ENCODE data around the gene CUX1. TPM values are rescaled to one million over a fixed set of nuclear protein-coding genes. Genes with fewer than 3 reads are reported as not detected.
"Not testable (repeated sequence)": the region's sequence is repeated elsewhere in the genome, so short reads cannot be mapped to it uniquely, and the experiment has no call there.

Gene CUX1
- total RNA-seq, 1 experiment from 2014 or later: 53.5 TPM

GRCh38 chr7:102328863-102329262, 511.4 kb downstream of the CUX1 start:
- not testable (repeated sequence) for H3K9me3 ChIP-seq (ENCODE audit: control insufficient read depth, low read depth, low read length); H3K14ac ChIP-seq (ENCODE audit: insufficient read depth, low read length); H3K56ac ChIP-seq (ENCODE audit: insufficient read length, low read depth, low read length); H2AK5ac ChIP-seq (ENCODE audit: insufficient read length, low read length); H4K5ac ChIP-seq (ENCODE audit: insufficient read length, low read depth, low read length); H3K18ac ChIP-seq (ENCODE audit: insufficient read length, low read depth, low read length); H3K36me3 Mint-ChIP-seq (ENCODE audit: insufficient read depth in 1 of 3, low read depth in 3 of 3); H3K23me2 ChIP-seq (ENCODE audit: insufficient read length, low read depth, low read length, poor library complexity, severe bottlenecking); H2BK20ac ChIP-seq (ENCODE audit: low read depth, low read length, poor library complexity, severe bottlenecking); H2AFZ ChIP-seq (ENCODE audit: low read length); H2BK12ac ChIP-seq (ENCODE audit: insufficient read length, low read depth, low read length); H3K9ac ChIP-seq (ENCODE audit: extremely low read depth, insufficient read length, low read length); H3K4ac ChIP-seq (ENCODE audit: low read depth, low read length); H2BK15ac ChIP-seq (ENCODE audit: low read depth, low read length); H3K27me3 ChIP-seq (ENCODE audit: insufficient read depth, low read length); DNase-seq; H3K9me3 Mint-ChIP-seq; H3K4me3 Mint-ChIP-seq; H3T11ph ChIP-seq (ENCODE audit: low read length); H3K4me1 ChIP-seq (ENCODE audit: insufficient read depth, low read length); H3K79me2 ChIP-seq (ENCODE audit: insufficient read depth, low read length); H3K4me2 ChIP-seq (ENCODE audit: insufficient read depth, insufficient read length, low read length); H2BK120ac ChIP-seq (ENCODE audit: low read depth, low read length, poor library complexity, severe bottlenecking); H3K23ac ChIP-seq (ENCODE audit: insufficient read length, low read depth, low read length); H2BK5ac ChIP-seq (ENCODE audit: insufficient read length, low read length); H3K79me1 ChIP-seq (ENCODE audit: insufficient read depth, low read depth, low read length, poor library complexity, severe bottlenecking); H4K20me1 ChIP-seq (ENCODE audit: control insufficient read depth, insufficient read depth, insufficient read length); H4K8ac ChIP-seq (replicated peaks; ENCODE audit: insufficient read length, low read depth, low read length); H3K27ac ChIP-seq (ENCODE audit: insufficient read length, low read depth, low read length); H3K27ac Mint-ChIP-seq; H4K91ac ChIP-seq (ENCODE audit: insufficient read length, low read depth, low read length)
- Mint-ChIP-seq H3K4me1 (peaks cover 28 to 33% of the 10 kb centered on the region in 2 experiments), H3K27me3 (ENCODE audit: low read depth) (peaks cover 17% of the 10 kb centered on the region)
- WGBS (ENCODE audit: extremely low coverage, insufficient read length, low lambda C conversion rate): no CpG with 5 or more reads among the region's 5 CpGs

- not testable (repeated sequence) for H2AFZ ChIP-seq (ENCODE audit: low read length); H3T11ph ChIP-seq (ENCODE audit: low read length); H3K79me2 ChIP-seq (ENCODE audit: insufficient read depth, low read length); H3K23me2 ChIP-seq (ENCODE audit: insufficient read length, low read depth, low read length, poor library complexity, severe bottlenecking); H2BK5ac ChIP-seq (ENCODE audit: insufficient read length, low read length); H2BK12ac ChIP-seq (ENCODE audit: insufficient read length, low read depth, low read length); H3K36me3 Mint-ChIP-seq (ENCODE audit: insufficient read depth in 1 of 3, low read depth in 3 of 3); H3K9me3 Mint-ChIP-seq; H3K27ac ChIP-seq (ENCODE audit: insufficient read length, low read depth, low read length); H3K4me1 ChIP-seq (ENCODE audit: insufficient read depth, low read length); H2BK15ac ChIP-seq (ENCODE audit: low read depth, low read length); H2AK5ac ChIP-seq (ENCODE audit: insufficient read length, low read length); H3K4me2 ChIP-seq (ENCODE audit: insufficient read depth, insufficient read length, low read length); H3K27ac Mint-ChIP-seq; H3K18ac ChIP-seq (ENCODE audit: insufficient read length, low read depth, low read length); H4K8ac ChIP-seq (replicated peaks; ENCODE audit: insufficient read length, low read depth, low read length); H4K5ac ChIP-seq (ENCODE audit: insufficient read length, low read depth, low read length); H2BK20ac ChIP-seq (ENCODE audit: low read depth, low read length, poor library complexity, severe bottlenecking); H3K9ac ChIP-seq (ENCODE audit: extremely low read depth, insufficient read length, low read length); H3K14ac ChIP-seq (ENCODE audit: insufficient read depth, low read length); H3K4ac ChIP-seq (ENCODE audit: low read depth, low read length); H3K27me3 ChIP-seq (ENCODE audit: insufficient read depth, low read length); H3K9me3 ChIP-seq (ENCODE audit: control insufficient read depth, low read depth, low read length); H3K79me1 ChIP-seq (ENCODE audit: insufficient read depth, low read depth, low read length, poor library complexity, severe bottlenecking); H3K56ac ChIP-seq (ENCODE audit: insufficient read length, low read depth, low read length); H4K91ac ChIP-seq (ENCODE audit: insufficient read length, low read depth, low read length); H2BK120ac ChIP-seq (ENCODE audit: low read depth, low read length, poor library complexity, severe bottlenecking); H4K20me1 ChIP-seq (ENCODE audit: control insufficient read depth, insufficient read depth, insufficient read length); DNase-seq; H3K4me3 Mint-ChIP-seq; H3K23ac ChIP-seq (ENCODE audit: insufficient read length, low read depth, low read length)
- H3K27me3 Mint-ChIP-seq (ENCODE audit: low read depth): peaks cover 17% of the 10 kb centered on the region
- WGBS (ENCODE audit: extremely low coverage, insufficient read length, low lambda C conversion rate): no CpG with 5 or more reads among the region's 9 CpGs
- H3K4me1 Mint-ChIP-seq: peaks cover 28 to 34% of the 10 kb centered on the region in 2 experiments
Measured at GRCh38 chr7:102329366-102329765, 511.9 kb downstream of the CUX1 start.

Measured in H9 (cell line).